HUES6 (cell line): ENCODE measurements around the gene ZNF497.
A peak's percentile ranks its signal among the peaks of the same experiment; 100 is the strongest.
"Not testable (repeated sequence)": the region's sequence is repeated elsewhere in the genome, so short reads cannot be mapped to it uniquely, and the experiment has no call there.

Experiments used
- H3K27ac ChIP-seq: 2 replicates; pipeline ENCODE4 v1.7.0; 2013; ENCODE audit warnings: low read depth, mild to moderate bottlenecking, low read length, inconsistent platforms
- H3K27me3 ChIP-seq: 2 replicates; pipeline ENCODE4 v1.6.1; 2013; ENCODE audit warnings: low read length; ENCODE audit not compliant: control insufficient read depth, insufficient read depth
- H3K36me3 ChIP-seq: 2 replicates; pipeline ENCODE4 v1.6.1; 2013; ENCODE audit warnings: low read length; ENCODE audit not compliant: control insufficient read depth, insufficient read depth
- H3K4me1 ChIP-seq: 2 replicates; pipeline ENCODE4 v1.6.1; 2013; ENCODE audit warnings: low read length; ENCODE audit not compliant: control insufficient read depth, insufficient read depth
- H3K4me3 ChIP-seq: 2 replicates; pipeline ENCODE4 v1.5.1; 2013; ENCODE audit warnings: low read depth, low read length
- H3K9ac ChIP-seq: one replicate; pipeline ENCODE4 v1.6.1; 2013; ENCODE audit warnings: mild to moderate bottlenecking, low read length
- H3K9me3 ChIP-seq: 2 replicates; pipeline ENCODE4 v1.6.1; 2013; ENCODE audit warnings: low read depth, low read length; ENCODE audit not compliant: control insufficient read depth, insufficient read depth

ZNF497 gene

GRCh38 chr19:58317476-58318072, 45.0 kb downstream of the ZNF497 start:
- Histone ChIP-seq H3K9ac (no peak overlapping the region), H3K27ac (no peak overlapping the region), H3K4me1 (no peaks in the 10 kb centered on the region), H3K27me3 (no peaks in the 10 kb centered on the region), H3K36me3 (peaks cover 31% of the 10 kb centered on the region), H3K4me3 (no peak overlapping the region), H3K9me3 (no peaks in the 10 kb centered on the region)

GRCh38 chr19:58315580-58315979, 47.0 kb downstream of the ZNF497 start:
- Histone ChIP-seq H3K9me3 (no peaks in the 10 kb centered on the region), H3K9ac (no peak overlapping the region), H3K27me3 (no peaks in the 10 kb centered on the region), H3K36me3 (peaks cover 45% of the 10 kb centered on the region), H3K4me3 (no peak overlapping the region), H3K27ac (no peak overlapping the region), H3K4me1 (no peaks in the 10 kb centered on the region)

DNA sequence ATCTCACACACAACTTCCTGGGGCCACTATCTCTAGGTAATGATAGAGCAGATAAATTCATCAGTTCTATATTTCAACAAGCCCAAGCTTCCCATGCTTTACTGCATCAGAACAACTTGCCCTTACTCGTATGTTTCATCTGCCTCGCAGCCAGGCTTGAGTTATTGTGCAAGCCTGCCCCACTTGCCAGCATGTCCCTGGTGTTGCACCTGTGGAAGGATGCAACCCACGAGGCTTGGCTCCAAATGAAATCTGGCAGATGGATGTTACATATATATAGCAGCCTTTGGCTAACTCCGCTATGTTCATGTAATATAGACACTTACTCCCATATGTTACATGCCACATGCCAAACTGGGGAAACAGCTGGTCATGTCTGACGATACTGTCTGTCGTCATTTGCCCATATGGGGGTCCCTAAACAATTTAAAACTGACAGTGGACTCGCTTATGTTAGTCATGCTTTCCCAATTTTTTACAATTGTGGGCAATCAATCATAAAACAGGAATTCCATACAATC, 51.1 kb downstream of the ZNF497 start:
- peaks cover 69% of the 10 kb centered on the region for H3K36me3 ChIP-seq

GRCh38 chr19:58310685-58311084, 51.9 kb downstream of the ZNF497 start:
- H3K4me1 ChIP-seq, H3K27ac ChIP-seq, H3K27me3 ChIP-seq, H3K9me3 ChIP-seq, H3K4me3 ChIP-seq, H3K9ac ChIP-seq: not testable (repeated sequence)
- peaks cover 65% of the 10 kb centered on the region for H3K36me3 ChIP-seq

More for the DNA sequence above, 51.1 kb downstream of the ZNF497 start:
- Histone ChIP-seq H3K27ac (no peak overlapping the region), H3K4me3 (no peak overlapping the region), H3K9me3 (no peaks in the 10 kb centered on the region), H3K27me3 (no peaks in the 10 kb centered on the region), H3K4me1 (no peaks in the 10 kb centered on the region), H3K9ac (no peak overlapping the region)

DNA sequence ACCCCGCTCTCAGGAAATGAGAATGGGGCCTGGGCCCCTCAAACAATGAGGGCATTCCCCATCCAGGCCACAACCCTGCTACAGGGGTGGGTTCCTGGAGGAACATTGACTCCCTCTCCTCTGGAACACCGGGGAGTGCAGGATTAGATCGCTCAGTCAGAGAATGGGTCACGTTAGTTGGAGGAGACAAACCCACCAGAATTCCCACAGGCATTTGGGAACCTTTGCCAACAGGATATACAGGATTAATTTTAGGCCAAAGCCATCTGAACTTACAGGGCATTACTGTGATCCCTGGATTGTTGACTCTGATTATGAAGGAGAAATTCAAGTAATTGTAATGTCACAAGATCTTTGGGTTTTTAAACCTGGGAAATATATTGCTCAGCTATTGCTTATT, 54.8 kb downstream of the ZNF497 start:
- Histone ChIP-seq H3K4me3 (no peak overlapping the region), H3K27me3 (no peaks in the 10 kb centered on the region), H3K27ac (no peak overlapping the region), H3K36me3 (peaks cover 40% of the 10 kb centered on the region), H3K9ac (no peak overlapping the region), H3K4me1 (no peaks in the 10 kb centered on the region), H3K9me3 (no peaks in the 10 kb centered on the region)

DNA sequence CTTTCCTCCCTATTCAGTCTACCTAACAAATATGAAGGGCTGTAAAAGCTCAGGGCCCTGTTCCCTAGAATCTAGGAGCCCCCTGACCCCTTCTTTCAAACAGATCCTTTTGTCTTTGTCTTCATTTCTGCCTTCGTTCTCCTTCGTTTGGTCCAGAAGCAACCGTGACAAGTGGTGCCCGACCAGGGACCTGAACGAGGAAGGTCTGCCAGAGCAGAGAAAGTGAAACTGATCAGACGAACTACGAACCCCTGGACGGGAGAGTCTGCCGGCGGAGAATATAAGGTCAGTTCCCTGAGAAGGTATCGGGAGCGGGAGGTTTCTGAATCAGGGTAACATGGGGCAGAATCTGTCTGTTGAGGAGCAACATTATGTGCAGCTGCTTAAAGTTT, 56.6 kb downstream of the ZNF497 start:
- Histone ChIP-seq H3K27me3 (no peaks in the 10 kb centered on the region), H3K9ac (peak overlapping the region; percentile 90), H3K4me1 (no peaks in the 10 kb centered on the region), H3K36me3 (peaks cover 31% of the 10 kb centered on the region), H3K27ac (no peak overlapping the region), H3K9me3 (no peaks in the 10 kb centered on the region), H3K4me3 (peak overlapping the region; percentile 92)

- Histone ChIP-seq H3K36me3 (peaks cover 37% of the 10 kb centered on the region), H3K4me1 (no peaks in the 10 kb centered on the region), H3K4me3 (peak within 1 kb of the TSS; percentile 92), H3K27ac (no peak within 1 kb of the TSS), H3K9ac (peak within 1 kb of the TSS; percentile 90), H3K9me3 (no peaks in the 10 kb centered on the region), H3K27me3 (no peaks in the 10 kb centered on the region)
Observed at GRCh38 chr19:58305065-58305931, 57.3 kb downstream of the ZNF497 start, which contains the start of gene ERVK3-1. Gene ERVK3-1 (plus strand): TSS chr19:58305377. CDS start chr19:58312169, 6,792 bp downstream.

DNA sequence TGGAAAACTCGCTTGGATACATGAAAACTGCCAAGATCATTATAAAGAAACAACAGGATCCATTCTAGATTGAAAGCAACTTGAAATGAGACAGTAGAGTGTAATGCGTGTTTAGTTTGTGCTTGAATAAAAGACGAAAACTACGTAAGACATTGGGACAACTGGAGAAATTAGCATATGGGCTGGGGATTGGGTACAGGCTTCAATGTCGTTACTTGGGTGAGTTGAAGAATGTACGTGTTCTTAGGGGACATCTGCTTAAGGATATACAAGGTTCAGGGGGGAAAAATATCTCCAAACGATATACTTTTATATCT, 57.8 kb downstream of the ZNF497 start:
- no peaks in the 10 kb centered on the region for H3K9me3 ChIP-seq
- no peaks in the 10 kb centered on the region for H3K27me3 ChIP-seq
- H3K9ac ChIP-seq = no peak overlapping the region
- no peaks in the 10 kb centered on the region for H3K4me1 ChIP-seq
- peak overlapping the region; percentile 92 for H3K4me3 ChIP-seq
- no peak overlapping the region for H3K27ac ChIP-seq
- H3K36me3 ChIP-seq = peaks cover 43% of the 10 kb centered on the region
